ENCODE measurements around the gene TBX3.

TBX3 gene

GRCh38 chr12:114684870-114685273 is 897 bp upstream of the TBX3 start:
- Histone ChIP-seq H2AFZ (ENCODE audit: low read length) (no peak overlapping the region), H3K4me2 (ENCODE audit: low read length) (no peak overlapping the region), H3K27ac (ENCODE audit: low read depth, low read length, poor library complexity, severe bottlenecking) (no peak overlapping the region), H3K27me3 (ENCODE audit: insufficient read depth, low read length) (no peaks in the 10 kb centered on the region), H3K36me3 (ENCODE audit: insufficient read depth, low read length) (no peaks in the 10 kb centered on the region), H3K9ac (ENCODE audit: low read length) (no peak overlapping the region), H3K4me1 (ENCODE audit: insufficient read depth, low read length, severe bottlenecking) (no peaks in the 10 kb centered on the region), H3K79me2 (ENCODE audit: insufficient read depth, low read length) (no peaks in the 10 kb centered on the region), H4K20me1 (ENCODE audit: insufficient read depth, low read length) (no peaks in the 10 kb centered on the region), H3K9me2 (ENCODE audit: low read depth, low read length) (no peaks in the 10 kb centered on the region), H3K4me3 (ENCODE audit: low read depth, low read length, poor library complexity, severe bottlenecking) (no peak overlapping the region), H3F3A (ENCODE audit: insufficient read depth, low read length) (no peaks in the 10 kb centered on the region), H3K9me3 (ENCODE audit: low read length) (no peaks in the 10 kb centered on the region)
- TF ChIP-seq EZH2 (IDR thresholded peaks at IDR 0.05; ENCODE audit: borderline replicate concordance, low read length) = no peak

DNA sequence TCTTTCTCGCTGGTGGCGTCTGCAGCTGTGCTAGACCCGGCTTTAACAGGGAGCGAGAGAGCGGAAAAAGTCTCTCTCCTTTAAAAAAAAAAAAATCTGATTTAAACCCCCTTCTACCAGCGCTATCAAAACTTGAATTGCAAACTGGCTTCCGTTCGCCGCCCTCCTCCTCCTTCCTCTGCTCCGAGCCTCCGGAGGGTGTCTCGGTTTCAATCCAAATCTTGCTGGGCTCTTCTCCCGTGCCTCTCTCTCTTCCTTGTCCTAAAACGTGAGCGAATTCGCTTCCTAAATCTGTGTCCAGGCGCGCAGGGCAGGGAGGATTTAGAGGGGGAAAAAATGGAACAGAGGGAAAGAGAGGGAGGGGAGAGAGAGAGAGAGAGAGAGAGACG is 272 bp downstream of the TBX3 start:
- Histone ChIP-seq H3K27ac (ENCODE audit: low read depth, low read length, poor library complexity, severe bottlenecking) (no peak overlapping the region), H3K27me3 (ENCODE audit: insufficient read depth, low read length) (no peaks in the 10 kb centered on the region), H3K4me2 (ENCODE audit: low read length) (no peak overlapping the region), H3K9me3 (ENCODE audit: low read length) (no peaks in the 10 kb centered on the region), H3K36me3 (ENCODE audit: insufficient read depth, low read length) (no peaks in the 10 kb centered on the region), H3K9me2 (ENCODE audit: low read depth, low read length) (no peaks in the 10 kb centered on the region), H4K20me1 (ENCODE audit: insufficient read depth, low read length) (no peaks in the 10 kb centered on the region), H2AFZ (ENCODE audit: low read length) (no peak overlapping the region), H3K4me1 (ENCODE audit: insufficient read depth, low read length, severe bottlenecking) (no peaks in the 10 kb centered on the region), H3K9ac (ENCODE audit: low read length) (no peak overlapping the region), H3K79me2 (ENCODE audit: insufficient read depth, low read length) (no peaks in the 10 kb centered on the region), H3K4me3 (ENCODE audit: low read depth, low read length, poor library complexity, severe bottlenecking) (no peak overlapping the region), H3F3A (ENCODE audit: insufficient read depth, low read length) (no peaks in the 10 kb centered on the region)
- TF ChIP-seq EZH2 (IDR thresholded peaks at IDR 0.05; ENCODE audit: borderline replicate concordance, low read length) = no peak
- TF ChIP-seq CTCF (IDR thresholded peaks at IDR 0.05; ENCODE audit: low read length) = no peak

- no peaks in the 10 kb centered on the region for H4K20me1 ChIP-seq (ENCODE audit: insufficient read depth, low read length)
- no peak overlapping the region for H3K9ac ChIP-seq (ENCODE audit: low read length)
- H3K9me2 ChIP-seq (ENCODE audit: low read depth, low read length) = no peaks in the 10 kb centered on the region
- no peak overlapping the region for H3K4me2 ChIP-seq (ENCODE audit: low read length)
- H2AFZ ChIP-seq (ENCODE audit: low read length) = no peak overlapping the region
- H3K4me1 ChIP-seq (ENCODE audit: insufficient read depth, low read length, severe bottlenecking) = no peaks in the 10 kb centered on the region
- no peak overlapping the region for H3K27ac ChIP-seq (ENCODE audit: low read depth, low read length, poor library complexity, severe bottlenecking)
- H3K27me3 ChIP-seq (ENCODE audit: insufficient read depth, low read length) = no peaks in the 10 kb centered on the region
- H3F3A ChIP-seq (ENCODE audit: insufficient read depth, low read length) = no peaks in the 10 kb centered on the region
- H3K4me3 ChIP-seq (ENCODE audit: low read depth, low read length, poor library complexity, severe bottlenecking) = no peak overlapping the region
- H3K79me2 ChIP-seq (ENCODE audit: insufficient read depth, low read length) = no peaks in the 10 kb centered on the region
- no peaks in the 10 kb centered on the region for H3K36me3 ChIP-seq (ENCODE audit: insufficient read depth, low read length)
- TF ChIP-seq CTCF (IDR thresholded peaks at IDR 0.05; ENCODE audit: low read length) = no peak
- no peak for TF ChIP-seq EZH2 (IDR thresholded peaks at IDR 0.05; ENCODE audit: borderline replicate concordance, low read length)
- H3K9me3 ChIP-seq (ENCODE audit: low read length) = no peaks in the 10 kb centered on the region
Observed at GRCh38 chr12:114682785-114683708, 928 bp downstream of the TBX3 start.
